NCI-H187 treated with DMSO at 0.1 percent for 48 hours (cell line): ENCODE data around the gene PLXNA2.

ENCODE experiments used
- DNase-seq: peaks from one replicate; lab custom pipeline; 2025; lab: John Stamatoyannopoulos, UW

The PLXNA2 gene

GRCh38 chr1:208042041-208042615, 202.1 kb downstream of the PLXNA2 start:
- no peak for DNase-seq

- DNase-seq = no peak
Observed at GRCh38 chr1:208041505-208041904, 202.7 kb downstream of the PLXNA2 start.

- no peak for DNase-seq
Observed at GRCh38 chr1:208040821-208041297, 203.3 kb downstream of the PLXNA2 start.

GRCh38 chr1:208039536-208040332, 204.4 kb downstream of the PLXNA2 start:
- DNase-seq = no peak

- no peak for DNase-seq
Observed at GRCh38 chr1:208038303-208038702, 205.9 kb downstream of the PLXNA2 start.

GRCh38 chr1:208036918-208037766, 207.0 kb downstream of the PLXNA2 start:
- DNase-seq = no peak

- no peak for DNase-seq
Observed at GRCh38 chr1:208036106-208036808, 207.9 kb downstream of the PLXNA2 start.

- DNase-seq = no peak
Observed at GRCh38 chr1:208034135-208034534, 210.0 kb downstream of the PLXNA2 start.

- no peak for DNase-seq
Observed at GRCh38 chr1:208033236-208033635, 210.9 kb downstream of the PLXNA2 start.

- DNase-seq = no peak
Observed at GRCh38 chr1:208031932-208032320, 212.3 kb downstream of the PLXNA2 start.

GRCh38 chr1:208031316-208031931, 212.8 kb downstream of the PLXNA2 start:
- no peak for DNase-seq

- DNase-seq = no peak
Observed at GRCh38 chr1:208030288-208031091, 213.7 kb downstream of the PLXNA2 start.

GRCh38 chr1:208029381-208030287, 214.6 kb downstream of the PLXNA2 start:
- no peak for DNase-seq

GRCh38 chr1:208028526-208028925, 215.7 kb downstream of the PLXNA2 start:
- no peak for DNase-seq

- DNase-seq = no peak
Observed at GRCh38 chr1:208027861-208028260, 216.3 kb downstream of the PLXNA2 start.

GRCh38 chr1:208026880-208027438, 217.2 kb downstream of the PLXNA2 start:
- no peak for DNase-seq

- DNase-seq = no peak
Observed at GRCh38 chr1:208025031-208025430, 219.2 kb downstream of the PLXNA2 start.

- DNase-seq = no peak
Observed at GRCh38 chr1:208024406-208024805, 219.8 kb downstream of the PLXNA2 start.

GRCh38 chr1:208019257-208019656, 224.9 kb downstream of the PLXNA2 start:
- DNase-seq = no peak
